ENCODE measurements around the gene REXO1. TPM values are rescaled to one million over a fixed set of nuclear protein-coding genes. Genes with fewer than 3 reads are reported as not detected.
A peak's percentile ranks its signal among the peaks of the same experiment; 100 is the strongest.

Gene REXO1
- total and polyA plus RNA-seq, 9 of the 15 experiments (the other 6 are each of a cell fraction or from before 2014, with no cell fraction given), result 0.04 to 63.3 (median 15.8) TPM

DNA sequence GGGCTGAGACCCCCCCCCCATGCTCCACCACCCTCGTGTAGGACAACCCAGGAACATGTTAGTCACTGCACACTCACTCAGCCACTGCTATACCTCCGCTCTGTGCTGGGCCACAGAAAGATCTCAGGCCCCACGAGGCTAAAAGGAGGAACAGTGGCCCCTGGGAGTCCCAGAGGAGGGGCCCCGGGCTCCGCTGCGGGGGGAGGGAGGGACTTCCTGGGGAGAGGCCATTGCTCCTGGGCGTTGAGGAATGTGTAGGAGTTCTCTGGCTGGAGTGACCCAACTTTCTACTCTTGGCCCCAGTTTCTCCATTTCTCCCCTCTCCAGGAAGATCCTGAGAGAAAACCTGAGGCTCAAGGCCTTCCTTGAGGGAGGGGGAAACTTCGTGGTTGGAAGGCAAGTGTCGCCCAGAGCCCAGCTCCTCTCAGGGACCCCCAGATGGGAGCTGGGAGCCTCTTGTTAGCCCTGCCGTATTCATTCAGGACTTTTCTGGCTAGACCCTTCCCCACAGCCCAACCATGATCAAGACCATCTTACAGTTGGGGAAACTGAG, 81.4 kb downstream of the REXO1 start (continued):
- no peak for TF ChIP-seq HDAC6 (IDR thresholded peaks at IDR 0.05; ENCODE audit: low read depth, low read length)
- peak in 2 of 3 experiments; percentile 24 to 74 for TF ChIP-seq YY1 (IDR thresholded peaks at IDR 0.05; ENCODE audit: borderline replicate concordance in 1 of 3, control insufficient read depth in 1 of 3, extremely low read depth in 1 of 3, insufficient read depth in 3 of 3, insufficient read length in 1 of 3, insufficient replicate concordance in 2 of 3, low read depth in 1 of 3, low read length in 2 of 3)
- no peak for TF ChIP-seq TEAD4 (IDR thresholded peaks at IDR 0.05; ENCODE audit: low read length)
- TF ChIP-seq TEAD4 (CRISPR knock-in tag; IDR thresholded peaks at IDR 0.05; ENCODE audit: borderline replicate concordance), result no peak
- 0 out of 2 replicates have a peak, but pooled peaks have one; percentile 4 for TF ChIP-seq ERF (CRISPR knock-in tag; IDR thresholded peaks at IDR 0.05)
- TF ChIP-seq SRSF9 (IDR thresholded peaks at IDR 0.05; ENCODE audit: borderline replicate concordance, low read depth, low read length), result no peak
- TF ChIP-seq ZNF175 (CRISPR knock-in tag; IDR thresholded peaks at IDR 0.05; ENCODE audit: low read depth), result peak; percentile 60; the same call in 1 of the 2 replicates
- TF ChIP-seq ZFX (CRISPR knock-in tag; IDR thresholded peaks at IDR 0.05), result peak; percentile 37
- TF ChIP-seq U2AF1 (optimal IDR thresholded peaks at IDR 0.05; ENCODE audit: low read depth, low read length), result no peak
- TF ChIP-seq ZNF395 (CRISPR knock-in tag; IDR thresholded peaks at IDR 0.05), result 0 out of 2 replicates have a peak, but pooled peaks have one; percentile 7
- TF ChIP-seq, protein P1, sequence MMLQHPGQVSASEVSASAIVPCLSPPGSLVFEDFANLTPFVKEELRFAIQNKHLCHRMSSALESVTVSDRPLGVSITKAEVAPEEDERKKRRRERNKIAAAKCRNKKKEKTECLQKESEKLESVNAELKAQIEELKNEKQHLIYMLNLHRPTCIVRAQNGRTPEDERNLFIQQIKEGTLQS (IDR thresholded peaks at IDR 0.05), result no peak
- TF ChIP-seq, protein P1 (CRISPR knock-in tag; conservative IDR thresholded peaks at IDR 0.05), result no peak
- TF ChIP-seq, protein P2, sequence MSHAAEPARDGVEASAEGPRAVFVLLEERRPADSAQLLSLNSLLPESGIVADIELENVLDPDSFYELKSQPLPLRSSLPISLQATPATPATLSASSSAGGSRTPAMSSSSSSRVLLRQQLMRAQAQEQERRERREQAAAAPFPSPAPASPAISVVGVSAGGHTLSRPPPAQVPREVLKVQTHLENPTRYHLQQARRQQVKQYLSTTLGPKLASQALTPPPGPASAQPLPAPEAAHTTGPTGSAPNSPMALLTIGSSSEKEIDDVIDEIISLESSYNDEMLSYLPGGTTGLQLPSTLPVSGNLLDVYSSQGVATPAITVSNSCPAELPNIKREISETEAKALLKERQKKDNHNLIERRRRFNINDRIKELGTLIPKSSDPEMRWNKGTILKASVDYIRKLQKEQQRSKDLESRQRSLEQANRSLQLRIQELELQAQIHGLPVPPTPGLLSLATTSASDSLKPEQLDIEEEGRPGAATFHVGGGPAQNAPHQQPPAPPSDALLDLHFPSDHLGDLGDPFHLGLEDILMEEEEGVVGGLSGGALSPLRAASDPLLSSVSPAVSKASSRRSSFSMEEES (CRISPR knock-in tag; IDR thresholded peaks at IDR 0.05), result no peak
- no peak for TF ChIP-seq PHB (CRISPR knock-in tag; IDR thresholded peaks at IDR 0.05)
- TF ChIP-seq TEAD1 (CRISPR knock-in tag; IDR thresholded peaks at IDR 0.05), result peak in 1 of 2 experiments; percentile 13; a peak in 1 of 4 replicates
- TF ChIP-seq MTA3 (IDR thresholded peaks at IDR 0.05; ENCODE audit: borderline replicate concordance), result peak; percentile 6; the same call in 1 of the 2 replicates

Data from K562 (cell line).